ENCODE data around the gene GID8. TPM values are rescaled to one million over a fixed set of nuclear protein-coding genes. Genes with fewer than 3 reads are reported as not detected.
A peak's percentile ranks its signal among the peaks of the same experiment; 100 is the strongest.

GID8 gene
- total RNA-seq, result 10 to 100 TPM; 44.4 to 47.8 TPM
- 10 to 100 TPM; 11.2 to 19.1 TPM for polyA plus RNA-seq

- H3K27ac ChIP-seq (ENCODE audit: low read depth, low read length), result peak within 1 kb of the TSS; percentile 86
- H3K27ac Mint-ChIP-seq, result peak within 1 kb of the TSS; percentile 94 to 98 (median 97)
- peak within 1 kb of the TSS; percentile 86 to 89 for H3K4me3 ChIP-seq (ENCODE audit: low read length in 2 of 2)
- no peaks in the 10 kb centered on the region for H3K27me3 ChIP-seq (ENCODE audit: insufficient read depth, low read length)
- peaks cover 0 to 3% (median 0%) of the 10 kb centered on the region in 8 donors for H3K9me3 Mint-ChIP-seq
- no peaks in the 10 kb centered on the region for H3K27me3 Mint-ChIP-seq
- H3K4me1 Mint-ChIP-seq, result peaks cover 23 to 46% (median 35%) of the 10 kb centered on the region in 4 donors
- peak in 1 of 5 donors; percentile 64 for DNase-seq
- H3K36me3 Mint-ChIP-seq, result peaks cover 14 to 40% of the 10 kb centered on the region in 2 donors
- peak within 1 kb of the TSS; percentile 92 to 99 (median 98) for H3K4me3 Mint-ChIP-seq
- H3K36me3 ChIP-seq (ENCODE audit: insufficient read depth, low read length), result peaks cover 18% of the 10 kb centered on the region
- intact Hi-C loops (cut with micrococcal nuclease), result loop anchor here (1.0 to 2.0 kb wide), 2 partner anchors 16 to 17 kb away; no protein-coding TSS in a partner anchor
- H3K9me3 ChIP-seq (ENCODE audit: control insufficient read depth in 1 of 2, low read length in 2 of 2), result no peaks in the 10 kb centered on the region
- CTCF ChIA-PET (ENCODE audit: partially characterized antibody), result interaction anchor here (0.7 to 1.9 kb wide), 4 partner anchors 11 to 31 kb away, joined by 3 to 11 read pairs (median 6); no protein-coding TSS in a partner anchor
- peaks cover 65% of the 10 kb centered on the region for H3K4me1 ChIP-seq (ENCODE audit: insufficient read depth, low read length)
- POLR2A ChIA-PET (ENCODE audit: partially characterized antibody), result interaction anchor here (0.6 to 6.6 kb wide), 16 partner anchors 11 to 144 kb away, joined by 3 to 126 read pairs (median 6); partner anchors contain the start of genes DIDO1, SLC17A9 and TCFL5
Observed at GRCh38 chr20:62938105-62938888, at the start of gene GID8. Gene GID8 (plus strand): TSS chr20:62938147. CDS start chr20:62941503, 3,356 bp downstream.

DNA sequence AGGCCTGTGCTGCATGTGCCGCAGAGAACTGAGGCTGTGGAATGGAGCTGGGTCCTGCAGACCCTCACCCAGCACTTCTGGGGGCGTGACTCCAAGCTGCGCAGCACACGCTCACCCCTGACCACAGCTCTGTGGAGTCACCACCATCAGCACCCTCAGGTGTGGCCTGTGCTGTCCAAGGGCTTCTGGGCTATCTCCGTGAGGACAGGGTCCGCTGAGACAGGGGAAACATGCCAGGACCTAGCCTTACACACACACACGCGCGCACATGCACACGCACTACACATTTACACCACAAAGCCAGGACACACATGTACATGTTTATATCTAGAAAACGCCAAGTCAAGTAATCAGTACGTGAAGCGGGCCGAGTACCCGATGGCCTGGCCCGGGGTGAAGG lies 49.5 kb upstream of the GID8 start:
- DNase-seq, result no peak
- no peaks in the 10 kb centered on the region for H3K9me3 Mint-ChIP-seq
- H3K9me3 ChIP-seq (ENCODE audit: control insufficient read depth in 1 of 2, low read length in 2 of 2), result no peaks in the 10 kb centered on the region
- intact Hi-C loops (cut with micrococcal nuclease), result no loop called here
- H3K27me3 ChIP-seq (ENCODE audit: insufficient read depth, low read length), result no peaks in the 10 kb centered on the region
- peak overlapping the region in 1 of 7 donors; percentile 68 for H3K27ac Mint-ChIP-seq
- POLR2A ChIA-PET (ENCODE audit: partially characterized antibody), result no interaction called here
- H3K27ac ChIP-seq (ENCODE audit: low read depth, low read length), result no peak overlapping the region
- H3K4me3 ChIP-seq (ENCODE audit: low read length in 2 of 2), result no peak overlapping the region
- H3K4me3 Mint-ChIP-seq, result no peak overlapping the region
- H3K36me3 Mint-ChIP-seq, result peaks cover 38 to 68% of the 10 kb centered on the region in 2 donors
- H3K27me3 Mint-ChIP-seq, result no peaks in the 10 kb centered on the region
- CTCF ChIA-PET (ENCODE audit: partially characterized antibody), result interaction anchor here (4.5 kb wide), 1 partner anchor 13 kb away, joined by 33 read pairs; no protein-coding TSS in a partner anchor
- peaks cover 68% of the 10 kb centered on the region for H3K36me3 ChIP-seq (ENCODE audit: insufficient read depth, low read length)
- H3K4me1 Mint-ChIP-seq, result peaks cover 6 to 34% (median 14%) of the 10 kb centered on the region in 4 donors
- H3K4me1 ChIP-seq (ENCODE audit: insufficient read depth, low read length), result peaks cover 27% of the 10 kb centered on the region

DNA sequence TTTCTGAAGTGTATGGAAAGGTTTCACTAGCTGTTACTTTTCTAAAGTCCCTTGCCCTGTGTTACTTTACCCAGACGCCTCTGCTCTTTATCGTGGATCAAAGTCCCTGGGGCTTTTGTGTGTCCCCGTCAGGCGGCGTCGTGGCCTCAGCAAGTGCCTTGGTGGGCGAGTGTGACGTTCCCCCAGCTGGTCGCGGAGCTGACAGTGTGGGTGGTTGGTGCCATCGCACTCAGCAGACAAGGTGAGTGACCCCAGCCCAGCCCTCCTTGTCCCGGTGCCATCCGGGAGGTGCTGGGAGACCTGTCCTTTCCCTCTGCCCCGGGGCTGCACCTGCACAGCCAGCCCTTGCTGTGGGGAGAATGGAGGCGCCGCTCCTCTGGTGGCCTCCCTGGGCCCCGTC lies 49.0 kb upstream of the GID8 start:
- Histone ChIP-seq H3K4me1 (ENCODE audit: insufficient read depth, low read length) (peaks cover 27% of the 10 kb centered on the region), H3K27me3 (ENCODE audit: insufficient read depth, low read length) (no peaks in the 10 kb centered on the region), H3K4me3 (ENCODE audit: low read length in 2 of 2) (no peak overlapping the region), H3K9me3 (ENCODE audit: control insufficient read depth in 1 of 2, low read length in 2 of 2) (no peaks in the 10 kb centered on the region), H3K27ac (ENCODE audit: low read depth, low read length) (no peak overlapping the region), H3K36me3 (ENCODE audit: insufficient read depth, low read length) (peaks cover 73% of the 10 kb centered on the region)
- peaks cover 6 to 34% (median 14%) of the 10 kb centered on the region in 4 donors for H3K4me1 Mint-ChIP-seq
- POLR2A ChIA-PET (ENCODE audit: partially characterized antibody), result interaction anchor here (0.7 kb wide), 1 partner anchor 18 kb away, joined by 3 read pairs; no protein-coding TSS in a partner anchor
- no peak overlapping the region for H3K4me3 Mint-ChIP-seq
- no peak overlapping the region for H3K27ac Mint-ChIP-seq
- H3K27me3 Mint-ChIP-seq, result no peaks in the 10 kb centered on the region
- CTCF ChIA-PET (ENCODE audit: partially characterized antibody), result interaction anchor here (4.5 kb wide), 1 partner anchor 13 kb away, joined by 33 read pairs; no protein-coding TSS in a partner anchor
- intact Hi-C loops (cut with micrococcal nuclease), result no loop called here
- no peaks in the 10 kb centered on the region for H3K9me3 Mint-ChIP-seq
- no peak for DNase-seq
- peaks cover 43 to 73% of the 10 kb centered on the region in 2 donors for H3K36me3 Mint-ChIP-seq

- Mint-ChIP-seq H3K27ac (peak overlapping the region in 1 of 7 donors; percentile 53), H3K36me3 (peaks cover 48 to 78% of the 10 kb centered on the region in 2 donors), H3K4me1 (peaks cover 6 to 34% (median 14%) of the 10 kb centered on the region in 4 donors), H3K27me3 (no peaks in the 10 kb centered on the region), H3K9me3 (no peaks in the 10 kb centered on the region), H3K4me3 (peak overlapping the region in 1 of 8 donors; percentile 45)
- intact Hi-C loops (cut with micrococcal nuclease), result no loop called here
- Histone ChIP-seq H3K9me3 (ENCODE audit: control insufficient read depth in 1 of 2, low read length in 2 of 2) (no peaks in the 10 kb centered on the region), H3K4me1 (ENCODE audit: insufficient read depth, low read length) (peaks cover 27% of the 10 kb centered on the region), H3K36me3 (ENCODE audit: insufficient read depth, low read length) (peaks cover 78% of the 10 kb centered on the region), H3K27me3 (ENCODE audit: insufficient read depth, low read length) (no peaks in the 10 kb centered on the region), H3K27ac (ENCODE audit: low read depth, low read length) (no peak overlapping the region), H3K4me3 (ENCODE audit: low read length in 2 of 2) (no peak overlapping the region)
- POLR2A ChIA-PET (ENCODE audit: partially characterized antibody), result interaction anchor here (0.7 to 1.3 kb wide), 3 partner anchors 18 to 65 kb away, joined by 3 to 5 read pairs (median 4); partner anchors contain the start of gene TCFL5
- CTCF ChIA-PET (ENCODE audit: partially characterized antibody), result interaction anchor here (1.4 to 4.5 kb wide), 4 partner anchors 12 to 120 kb away, joined by 3 to 33 read pairs (median 6); no protein-coding TSS in a partner anchor
- no peak for DNase-seq
Observed at GRCh38 chr20:62889411-62889810, 48.5 kb upstream of the GID8 start.

DNA sequence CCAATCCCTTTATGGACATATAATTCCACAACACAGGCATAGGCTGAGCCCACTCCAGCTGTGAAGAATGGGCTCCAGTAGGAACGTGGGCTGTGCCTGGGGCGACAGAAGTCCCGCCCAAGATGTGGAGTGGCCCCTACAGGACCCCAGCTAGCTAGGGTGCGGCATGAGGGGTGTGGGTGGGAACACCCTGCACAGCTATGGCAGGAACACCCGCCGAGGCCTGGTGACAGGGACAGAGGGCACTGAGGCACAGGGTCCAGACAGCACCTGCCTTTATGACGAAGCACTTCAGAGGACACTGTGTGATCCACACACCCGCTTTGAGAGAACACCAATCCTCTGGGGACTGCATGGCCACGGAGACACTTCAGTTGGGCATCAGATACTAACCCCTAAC lies 48.1 kb upstream of the GID8 start:
- CTCF ChIA-PET (ENCODE audit: partially characterized antibody), result interaction anchor here (0.8 to 4.5 kb wide), 5 partner anchors 12 to 119 kb away, joined by 3 to 33 read pairs (median 3); no protein-coding TSS in a partner anchor
- no peaks in the 10 kb centered on the region for H3K27me3 ChIP-seq (ENCODE audit: insufficient read depth, low read length)
- H3K27ac Mint-ChIP-seq, result no peak overlapping the region
- H3K4me1 ChIP-seq (ENCODE audit: insufficient read depth, low read length), result peaks cover 27% of the 10 kb centered on the region
- intact Hi-C loops (cut with micrococcal nuclease), result no loop called here
- H3K9me3 ChIP-seq (ENCODE audit: control insufficient read depth in 1 of 2, low read length in 2 of 2), result no peaks in the 10 kb centered on the region
- H3K4me1 Mint-ChIP-seq, result peaks cover 6 to 34% (median 14%) of the 10 kb centered on the region in 4 donors
- no peaks in the 10 kb centered on the region for H3K27me3 Mint-ChIP-seq
- H3K9me3 Mint-ChIP-seq, result no peaks in the 10 kb centered on the region
- peaks cover 82% of the 10 kb centered on the region for H3K36me3 ChIP-seq (ENCODE audit: insufficient read depth, low read length)
- POLR2A ChIA-PET (ENCODE audit: partially characterized antibody), result interaction anchor here (1.2 to 1.3 kb wide), 2 partner anchors 28 to 64 kb away, joined by 4 to 5 read pairs; partner anchors contain the start of gene TCFL5
- peaks cover 53 to 82% of the 10 kb centered on the region in 2 donors for H3K36me3 Mint-ChIP-seq
- H3K4me3 ChIP-seq (ENCODE audit: low read length in 2 of 2), result no peak overlapping the region
- no peak for DNase-seq
- H3K27ac ChIP-seq (ENCODE audit: low read depth, low read length), result no peak overlapping the region
- no peak overlapping the region for H3K4me3 Mint-ChIP-seq

- intact Hi-C loops (cut with micrococcal nuclease), result no loop called here
- H3K4me1 ChIP-seq (ENCODE audit: insufficient read depth, low read length), result peaks cover 27% of the 10 kb centered on the region
- no peaks in the 10 kb centered on the region for H3K27me3 ChIP-seq (ENCODE audit: insufficient read depth, low read length)
- Mint-ChIP-seq H3K4me3 (no peak overlapping the region), H3K27me3 (no peaks in the 10 kb centered on the region), H3K9me3 (no peaks in the 10 kb centered on the region), H3K36me3 (peaks cover 58 to 88% of the 10 kb centered on the region in 2 donors), H3K27ac (peak overlapping the region in 5 of 7 donors; percentile 81 to 93 (median 88)), H3K4me1 (peaks cover 8 to 34% (median 14%) of the 10 kb centered on the region in 4 donors)
- no peak overlapping the region for H3K4me3 ChIP-seq (ENCODE audit: low read length in 2 of 2)
- CTCF ChIA-PET (ENCODE audit: partially characterized antibody), result interaction anchor here (0.8 to 4.5 kb wide), 6 partner anchors 11 to 119 kb away, joined by 3 to 33 read pairs (median 3); no protein-coding TSS in a partner anchor
- H3K9me3 ChIP-seq (ENCODE audit: control insufficient read depth in 1 of 2, low read length in 2 of 2), result no peaks in the 10 kb centered on the region
- POLR2A ChIA-PET (ENCODE audit: partially characterized antibody), result interaction anchor here (0.6 to 1.3 kb wide), 5 partner anchors 10 to 64 kb away, joined by 3 to 5 read pairs (median 4); partner anchors contain the start of genes GID8 and TCFL5
- H3K27ac ChIP-seq (ENCODE audit: low read depth, low read length), result peak overlapping the region; percentile 13
- H3K36me3 ChIP-seq (ENCODE audit: insufficient read depth, low read length), result peaks cover 88% of the 10 kb centered on the region
- no peak for DNase-seq
Observed at GRCh38 chr20:62890444-62890843, 47.5 kb upstream of the GID8 start.

Measured in CD4-positive, alpha-beta memory T cell (primary cell).